Neuronal stem cell (in vitro differentiated cells): ENCODE measurements around the gene ADGRV1.

ENCODE experiments used
- DNase-seq: peaks from one replicate; pipeline ENCODE4 v3.0.0-alpha.2; 2013; ENCODE audit warnings: low spot score
- H2AFZ ChIP-seq: one replicate; pipeline ENCODE4 v1.6.1; 2013; ENCODE audit warnings: mild to moderate bottlenecking, low read length, inconsistent platforms
- H2AK5ac ChIP-seq: 2 replicates; pipeline ENCODE4 v1.6.1; 2013; ENCODE audit warnings: low read depth, mild to moderate bottlenecking, inconsistent platforms, low read length, moderate library complexity, mixed read lengths
- H2BK120ac ChIP-seq: 2 replicates; pipeline ENCODE4 v1.6.1; 2013; ENCODE audit warnings: low read depth, mild to moderate bottlenecking, inconsistent platforms, low read length, moderate library complexity, mixed read lengths
- H2BK12ac ChIP-seq: one replicate; pipeline ENCODE4 v1.6.1; 2013; ENCODE audit warnings: low read length, inconsistent platforms
- H2BK15ac ChIP-seq: 2 replicates; pipeline ENCODE4 v1.6.1; 2013; ENCODE audit warnings: mild to moderate bottlenecking, low read length, inconsistent platforms, mixed read lengths
- H2BK5ac ChIP-seq: one replicate; pipeline ENCODE4 v1.6.1; 2013; ENCODE audit warnings: inconsistent platforms, mild to moderate bottlenecking, low read length, moderate library complexity
- H3K14ac ChIP-seq: one replicate; pipeline ENCODE4 v1.6.1; 2013; ENCODE audit warnings: low read length, inconsistent platforms
- H3K18ac ChIP-seq: 2 replicates; pipeline ENCODE4 v1.6.1; 2013; ENCODE audit warnings: low read length, inconsistent platforms
- H3K23ac ChIP-seq: 2 replicates; pipeline ENCODE4 v1.6.1; 2013; ENCODE audit warnings: low read depth, mild to moderate bottlenecking, mixed read lengths, low read length, inconsistent platforms; ENCODE audit not compliant: poor library complexity
- H3K27ac ChIP-seq: replicated peaks from 3 replicates; pipeline ENCODE4 v1.5.1; 2013; ENCODE audit warnings: low read length, inconsistent platforms
- H3K27me3 ChIP-seq, 3 experiments: 2 replicates each; pipeline ENCODE4 v1.6.1; 2013; ENCODE audit warnings: low read length in 3 of 3, mild to moderate bottlenecking in 2 of 3, inconsistent platforms in 1 of 3, low read depth in 1 of 3, mixed read lengths in 1 of 3, moderate library complexity in 1 of 3; ENCODE audit not compliant: control insufficient read depth in 3 of 3, insufficient read depth in 3 of 3
- H3K36me3 ChIP-seq, 2 donors: replicated peaks in 1 of 2; 2 replicates each; pipeline ENCODE4 v1.6.1; 2013; ENCODE audit warnings: low read length in 2 of 2; ENCODE audit not compliant: control insufficient read depth in 2 of 2, insufficient read depth in 2 of 2
- H3K4ac ChIP-seq: 2 replicates; pipeline ENCODE4 v1.6.1; 2013; ENCODE audit warnings: inconsistent platforms, mild to moderate bottlenecking, low read length, moderate library complexity
- H3K4me1 ChIP-seq, 2 donors: 1 replicate in 1 of 2; 2 replicates in 1 of 2; pipeline ENCODE4 v1.6.1; 2013; ENCODE audit warnings: low read length in 2 of 2, low read depth in 1 of 2; ENCODE audit not compliant: control insufficient read depth in 2 of 2, insufficient read depth in 1 of 2
- H3K4me2 ChIP-seq: one replicate; pipeline ENCODE4 v1.6.1; 2013; ENCODE audit warnings: mild to moderate bottlenecking, low read length, inconsistent platforms; ENCODE audit not compliant: insufficient read depth, poor library complexity, severe bottlenecking
- H3K4me3 ChIP-seq, 2 donors: 2 replicates each; pipeline ENCODE4 v1.5.1; 2013; ENCODE audit warnings: low read length in 2 of 2, mild to moderate bottlenecking in 2 of 2, inconsistent platforms in 1 of 2, moderate library complexity in 1 of 2
- H3K79me1 ChIP-seq: one replicate; pipeline ENCODE4 v1.6.1; 2013; ENCODE audit warnings: low read depth, mild to moderate bottlenecking, inconsistent platforms, low read length, moderate library complexity
- H3K9ac ChIP-seq: one replicate; pipeline ENCODE4 v1.6.1; 2013; ENCODE audit warnings: mild to moderate bottlenecking, low read depth, low read length, inconsistent platforms; ENCODE audit not compliant: poor library complexity
- H3K9me3 ChIP-seq, 2 donors: replicated peaks in 1 of 2; 2 replicates each; pipeline versions ENCODE3 to v1.6.1; 2013; ENCODE audit warnings: low read length in 2 of 2, mild to moderate bottlenecking in 2 of 2, inconsistent platforms in 1 of 2, low read depth in 1 of 2, mixed read lengths in 1 of 2, moderate library complexity in 1 of 2; ENCODE audit not compliant: control insufficient read depth in 2 of 2, insufficient read depth in 1 of 2
- H4K8ac ChIP-seq: one replicate; pipeline ENCODE4 v1.6.1; 2013; ENCODE audit warnings: low read depth, mild to moderate bottlenecking, inconsistent platforms, low read length, moderate library complexity
- H4K91ac ChIP-seq: one replicate; pipeline ENCODE4 v1.6.1; 2013; ENCODE audit warnings: low read length, low read depth, mild to moderate bottlenecking, inconsistent platforms; ENCODE audit not compliant: poor library complexity
- WGBS, 2 donors: extraction: QIAGEN DNeasy Blood & Tissue Kit; methylation state at CpG; one replicate each; pipeline ENCODE4 v1.1.7; 2013; ENCODE audit warnings: missing lambda C conversion rate in 2 of 2, mixed read lengths in 1 of 2; ENCODE audit not compliant: insufficient read length in 2 of 2, insufficient replicate concordance in 1 of 2; ENCODE audit errors: extremely low coverage in 2 of 2; 5-methylcytosine and 5-hydroxymethylcytosine counted together

ADGRV1 gene

DNA sequence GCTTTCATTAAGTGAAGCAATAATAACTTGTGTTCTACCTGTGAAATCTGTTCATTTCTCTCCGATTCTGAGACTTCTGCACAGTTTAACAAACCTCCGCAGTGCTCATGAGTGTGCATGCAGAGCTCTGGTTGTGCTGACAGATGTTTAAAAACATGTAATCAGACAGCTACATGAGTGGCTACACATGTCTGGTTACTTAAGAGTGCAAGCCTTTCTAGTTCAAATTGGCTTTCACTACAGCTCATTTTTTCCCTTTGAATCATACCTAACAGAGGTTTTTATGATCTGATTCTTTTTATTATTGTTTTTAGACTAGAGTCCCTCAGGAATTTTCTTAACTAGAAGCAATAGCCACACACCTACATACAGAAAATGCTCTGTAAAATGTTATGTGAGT lies 514.3 kb downstream of the ADGRV1 start:
- H2BK120ac ChIP-seq: no peak overlapping the region
- H3K4ac ChIP-seq: no peak overlapping the region
- no peak overlapping the region for H4K91ac ChIP-seq
- no peak overlapping the region for H4K8ac ChIP-seq
- no peak overlapping the region for H3K4me2 ChIP-seq
- no peak overlapping the region for H2BK12ac ChIP-seq
- no peak overlapping the region for H2BK15ac ChIP-seq
- H3K79me1 ChIP-seq: no peaks in the 10 kb centered on the region
- H3K4me1 ChIP-seq: peaks cover 4 to 5% of the 10 kb centered on the region in 2 donors
- no peaks in the 10 kb centered on the region for H3K9me3 ChIP-seq
- H2AFZ ChIP-seq: no peak overlapping the region
- no peak overlapping the region for H2AK5ac ChIP-seq
- DNase-seq: no peak
- peaks cover 0 to 21% of the 10 kb centered on the region in 2 donors for H3K36me3 ChIP-seq
- no CpG with 5 or more reads among the region's 2 CpGs for WGBS, 2 donors
- no peak overlapping the region for H3K23ac ChIP-seq
- H2BK5ac ChIP-seq: no peak overlapping the region
- no peak overlapping the region for H3K4me3 ChIP-seq
- H3K14ac ChIP-seq: no peak overlapping the region
- no peak overlapping the region for H3K27ac ChIP-seq
- H3K9ac ChIP-seq: no peak overlapping the region
- no peaks in the 10 kb centered on the region for H3K27me3 ChIP-seq
- no peak overlapping the region for H3K18ac ChIP-seq

DNA sequence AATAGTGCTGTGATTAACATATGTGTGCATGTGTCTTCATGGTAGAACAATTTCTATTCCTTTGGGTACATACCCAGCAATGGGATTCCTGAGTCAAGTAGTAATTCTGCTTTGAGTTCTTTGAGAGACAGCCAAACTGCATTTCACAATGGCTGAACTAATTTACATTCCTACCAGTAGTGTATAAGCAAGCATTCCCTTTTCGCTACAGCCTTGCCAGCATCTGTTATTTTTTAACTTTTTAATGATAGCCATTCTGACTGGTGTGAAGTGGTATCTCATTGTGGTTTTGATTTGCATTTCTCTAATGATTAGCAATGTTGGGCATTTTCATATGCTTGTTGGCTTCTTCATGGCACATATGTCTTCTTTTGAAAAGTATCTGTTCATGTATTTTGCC lies 516.0 kb downstream of the ADGRV1 start:
- no CpG with 5 or more reads among the region's 1 CpG for WGBS, 2 donors

DNA sequence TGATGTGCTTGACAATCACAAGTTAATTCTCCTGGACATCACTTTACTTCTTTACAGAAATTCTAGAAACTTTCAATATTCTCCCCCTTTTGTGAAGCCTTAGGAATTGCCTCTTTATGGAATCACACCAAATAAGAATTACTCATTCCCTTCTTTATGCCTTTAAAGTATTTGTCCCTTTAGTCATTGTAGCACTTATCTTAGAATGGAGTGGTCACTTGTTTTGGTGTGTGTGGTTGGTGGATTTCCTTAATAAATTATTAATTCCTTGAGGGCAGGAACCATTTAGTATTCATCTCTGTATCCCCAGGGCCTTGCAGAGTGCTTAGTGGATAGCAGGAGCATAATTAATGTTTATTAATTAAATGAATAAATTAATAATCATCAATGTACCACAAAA lies 517.5 kb downstream of the ADGRV1 start:
- H3K18ac ChIP-seq: no peak overlapping the region
- peaks cover under 1 to 2% of the 10 kb centered on the region in 2 donors for H3K4me1 ChIP-seq
- no peak overlapping the region for H2AK5ac ChIP-seq
- no peak overlapping the region for H3K4me2 ChIP-seq
- H2BK5ac ChIP-seq: no peak overlapping the region
- H3K4me3 ChIP-seq: no peak overlapping the region
- H3K79me1 ChIP-seq: no peaks in the 10 kb centered on the region
- H3K27ac ChIP-seq: no peak overlapping the region
- no peak overlapping the region for H3K14ac ChIP-seq
- no peak overlapping the region for H2BK12ac ChIP-seq
- no peaks in the 10 kb centered on the region for H3K27me3 ChIP-seq
- no peak overlapping the region for H2AFZ ChIP-seq
- H3K9me3 ChIP-seq: no peaks in the 10 kb centered on the region
- no peak for DNase-seq
- no peak overlapping the region for H4K8ac ChIP-seq
- no peak overlapping the region for H2BK120ac ChIP-seq
- H4K91ac ChIP-seq: no peak overlapping the region
- H3K23ac ChIP-seq: no peak overlapping the region
- peaks cover 0 to 21% of the 10 kb centered on the region in 2 donors for H3K36me3 ChIP-seq
- no peak overlapping the region for H3K4ac ChIP-seq
- no peak overlapping the region for H3K9ac ChIP-seq
- no peak overlapping the region for H2BK15ac ChIP-seq

More for the DNA sequence above, 516.0 kb downstream of the ADGRV1 start:
- Histone ChIP-seq H2AFZ (no peak overlapping the region), H3K18ac (no peak overlapping the region), H3K14ac (no peak overlapping the region), H3K9ac (no peak overlapping the region), H2BK5ac (no peak overlapping the region), H2AK5ac (no peak overlapping the region), H3K36me3 (peaks cover 0 to 21% of the 10 kb centered on the region in 2 donors), H3K9me3 (no peaks in the 10 kb centered on the region), H3K4ac (no peak overlapping the region), H3K4me2 (no peak overlapping the region), H4K8ac (no peak overlapping the region), H3K27ac (no peak overlapping the region), H3K4me3 (no peak overlapping the region), H3K23ac (no peak overlapping the region), H3K79me1 (no peaks in the 10 kb centered on the region), H4K91ac (no peak overlapping the region), H3K4me1 (peaks cover 4 to 5% of the 10 kb centered on the region in 2 donors), H3K27me3 (no peaks in the 10 kb centered on the region), H2BK120ac (no peak overlapping the region), H2BK12ac (no peak overlapping the region), H2BK15ac (no peak overlapping the region)
- DNase-seq: no peak

DNA sequence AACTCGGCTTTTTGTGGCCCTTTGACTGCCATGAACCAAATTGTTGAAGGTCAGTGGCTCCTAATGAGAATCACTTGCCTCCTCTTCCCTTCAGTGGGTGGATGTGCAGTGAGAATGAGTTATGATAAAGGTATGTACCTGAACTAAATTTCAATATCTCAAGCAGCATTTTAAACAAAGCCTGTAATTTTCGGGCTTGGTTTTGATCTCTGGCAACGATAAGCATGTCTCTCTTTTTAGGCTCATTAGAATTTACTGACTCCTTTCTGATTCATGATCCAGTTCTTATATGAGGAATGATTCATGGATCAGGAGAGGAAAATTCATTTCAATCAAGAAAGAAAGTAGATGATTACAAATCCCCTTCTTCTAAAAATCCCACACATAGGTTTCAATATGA lies 519.0 kb downstream of the ADGRV1 start:
- no CpG with 5 or more reads among the region's 3 CpGs for WGBS, 2 donors
- H3K4me3 ChIP-seq: no peak overlapping the region
- no peak overlapping the region for H2BK12ac ChIP-seq

More for the DNA sequence above, 519.0 kb downstream of the ADGRV1 start:
- Histone ChIP-seq H3K27me3 (no peaks in the 10 kb centered on the region), H3K36me3 (peaks cover 0 to 19% of the 10 kb centered on the region in 2 donors), H3K23ac (no peak overlapping the region), H3K4ac (no peak overlapping the region), H3K18ac (no peak overlapping the region), H3K79me1 (no peaks in the 10 kb centered on the region), H2AK5ac (no peak overlapping the region), H2AFZ (no peak overlapping the region), H3K9ac (no peak overlapping the region), H3K4me1 (no peaks in the 10 kb centered on the region), H4K91ac (no peak overlapping the region), H2BK5ac (no peak overlapping the region), H3K27ac (no peak overlapping the region), H3K14ac (no peak overlapping the region), H3K9me3 (no peaks in the 10 kb centered on the region), H2BK120ac (no peak overlapping the region), H4K8ac (no peak overlapping the region), H2BK15ac (no peak overlapping the region), H3K4me2 (no peak overlapping the region)
- no peak for DNase-seq
